Measurements from ENCODE around the gene NCBP1. TPM values are rescaled to one million over a fixed set of nuclear protein-coding genes. Genes with fewer than 3 reads are reported as not detected.

Gene NCBP1
- total RNA-seq, 2 donors from 2014 or later, result 31.6 to 37.2 TPM

DNA sequence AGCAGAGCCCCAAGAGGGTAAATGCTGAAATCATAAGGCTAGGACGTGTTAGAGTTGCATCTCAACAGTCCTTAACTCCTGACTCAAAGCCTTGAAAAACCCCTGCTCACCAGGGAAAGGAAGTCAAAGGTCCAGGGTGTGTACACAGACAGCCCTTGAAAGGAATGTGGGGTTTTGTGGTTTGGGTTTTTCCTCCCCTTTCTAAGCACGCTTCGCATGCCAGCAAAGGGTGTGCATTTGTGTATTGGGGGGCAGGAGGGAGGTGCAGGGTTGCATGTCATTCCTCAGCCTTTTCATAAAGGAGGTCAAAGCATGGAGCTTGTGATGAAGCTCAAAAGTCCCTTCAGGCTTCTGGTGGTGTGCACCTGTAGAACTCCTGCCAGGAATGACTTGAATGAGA is 80.8 kb downstream of the NCBP1 start:
- no peaks in the 10 kb centered on the region for H3K36me3 Mint-ChIP-seq (ENCODE audit: low read depth)
- peaks cover 17% of the 10 kb centered on the region for H3K4me1 Mint-ChIP-seq
- DNase-seq (no peak), ATAC-seq (peak; percentile 61)
- H3K4me3 Mint-ChIP-seq, result peak overlapping the region; percentile 64
- H3K27ac Mint-ChIP-seq, result no peak overlapping the region
- peaks cover 22% of the 10 kb centered on the region for H3K27me3 Mint-ChIP-seq
- H3K9me3 ChIP-seq (ENCODE audit: control insufficient read depth, low read length, poor library complexity, severe bottlenecking), result no peaks in the 10 kb centered on the region

GRCh38 chr9:97717866-97718265 is 84.2 kb downstream of the NCBP1 start:
- Mint-ChIP-seq H3K27me3 (peaks cover 21% of the 10 kb centered on the region), H3K36me3 (ENCODE audit: low read depth) (peaks cover 2% of the 10 kb centered on the region), H3K4me1 (peaks cover 11% of the 10 kb centered on the region), H3K4me3 (no peak overlapping the region), H3K27ac (no peak overlapping the region)
- no peak for DNase-seq
- peaks cover 3% of the 10 kb centered on the region for H3K9me3 ChIP-seq (ENCODE audit: control insufficient read depth, low read length, poor library complexity, severe bottlenecking)
- ATAC-seq, result no peak

DNA sequence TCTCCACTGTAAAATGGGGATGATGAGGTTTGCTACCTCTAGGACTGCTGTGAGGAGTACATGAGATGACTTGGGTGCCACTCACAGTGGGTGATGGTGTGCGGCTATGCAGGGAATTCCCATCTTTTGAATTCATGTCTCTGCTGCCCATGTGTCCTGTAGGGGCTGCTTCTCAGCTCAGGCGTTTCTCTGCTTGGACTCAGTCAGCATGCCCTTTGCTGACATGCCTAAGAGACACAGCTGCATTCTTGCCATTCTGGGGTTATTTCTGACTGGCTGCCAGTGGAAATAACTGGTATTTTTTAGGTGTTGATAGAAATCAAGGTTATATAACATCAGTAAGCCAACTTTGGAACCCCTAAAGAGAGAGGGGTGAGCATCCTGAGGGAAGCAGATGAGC is 87.8 kb downstream of the NCBP1 start:
- Mint-ChIP-seq H3K36me3 (ENCODE audit: low read depth) (peaks cover 2% of the 10 kb centered on the region), H3K4me3 (no peak overlapping the region), H3K27me3 (peaks cover 38% of the 10 kb centered on the region), H3K27ac (no peak overlapping the region), H3K4me1 (peaks cover 2% of the 10 kb centered on the region)
- ATAC-seq, result no peak
- peaks cover 3% of the 10 kb centered on the region for H3K9me3 ChIP-seq (ENCODE audit: control insufficient read depth, low read length, poor library complexity, severe bottlenecking)
- DNase-seq, result no peak

GRCh38 chr9:97722331-97722730 is 88.7 kb downstream of the NCBP1 start:
- ATAC-seq (no peak), DNase-seq (no peak)
- Mint-ChIP-seq H3K27me3 (peaks cover 39% of the 10 kb centered on the region), H3K4me3 (no peak overlapping the region), H3K27ac (no peak overlapping the region), H3K4me1 (peaks cover 2% of the 10 kb centered on the region), H3K36me3 (ENCODE audit: low read depth) (peaks cover 2% of the 10 kb centered on the region)
- H3K9me3 ChIP-seq (ENCODE audit: control insufficient read depth, low read length, poor library complexity, severe bottlenecking), result peaks cover 3% of the 10 kb centered on the region

Other genes starting within 250 kb of the NCBP1 start
- 10 to 100 TPM in 1 of 2 donors, 1 to 10 TPM in 1; 8.5 to 10.4 TPM for gene TDRD7, start 221.7 kb upstream of the NCBP1 start, total RNA-seq
- gene TMOD1, start 132.2 kb upstream of the NCBP1 start, total RNA-seq, result under 1 TPM; 0.86 to 0.94 TPM
- 10 to 100 TPM; 15.5 to 26.7 TPM for gene TSTD2, start 453 bp upstream of the NCBP1 start, total RNA-seq
- gene XPA, start 63.5 kb downstream of the NCBP1 start, total RNA-seq, result 10 to 100 TPM; 16.6 to 23.4 TPM
- gene FOXE1, start 219.4 kb downstream of the NCBP1 start, total RNA-seq, result under 1 TPM in 1 of 2 donors, not detected in 1; 0.08 TPM

Measured in T-helper 17 cell (primary cell).